RWPE1 (cell line): Measurements from ENCODE around the gene UBAP1.

ENCODE experiments used
- CTCF ChIA-PET: fragments of 350-600 bp; sonication (Branson Sonifier 250); formaldehyde crosslinking; extraction: SDS; loops from one replicate; lab custom pipeline; 2021; lab: Yijun Ruan, JAX
- POLR2A ChIA-PET: fragments of 400-600 bp; formaldehyde crosslinking; extraction: SDS; loops from one replicate; lab custom pipeline; 2020; ENCODE audit warnings: antibody characterized with exemption; ENCODE audit not compliant: low non-redundant PET; lab: Yijun Ruan, JAX
- DNase-seq: peaks from one replicate; pipeline ENCODE4 v3.0.0; 2012; ENCODE audit warnings: low spot score
- H3K27ac ChIP-seq: fragments of 450-650 bp; 2 replicates; pipeline ENCODE4 v1.5.1; 2017
- TF ChIP-seq, protein P1 (sequence below): fragments of 450-650 bp; conservative IDR thresholded peaks from 2 replicates; pipeline ENCODE4 v1.5.1; 2017; ENCODE audit warnings: low read depth, mild to moderate bottlenecking

Gene UBAP1

DNA sequence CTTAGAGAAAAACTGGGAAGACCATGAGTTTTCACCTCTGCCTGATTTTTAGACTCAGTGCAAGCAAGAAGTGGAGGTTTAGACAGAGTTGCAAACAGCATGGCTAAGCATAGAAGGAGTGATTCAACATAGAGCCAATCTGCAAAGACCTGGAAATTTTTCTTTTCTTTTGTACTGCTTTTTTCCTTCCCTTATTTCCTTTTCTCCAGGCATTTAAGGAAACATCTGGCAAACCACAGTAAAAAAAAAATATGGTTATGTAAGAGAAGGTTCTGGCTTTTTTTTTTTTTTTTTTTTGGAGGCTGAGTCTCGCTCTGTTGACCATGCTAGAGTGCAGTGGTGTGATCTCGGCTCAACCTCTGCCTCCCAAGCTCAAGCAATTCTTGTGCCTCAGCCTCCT is 35.7 kb upstream of the UBAP1 start:
- ChIA-PET POLR2A (interaction anchor here (0.6 kb wide), 1 partner anchor 37 kb away, joined by 3 read pairs; no protein-coding TSS in a partner anchor), CTCF (no interaction called here)
- no peak for DNase-seq
- TF ChIP-seq, protein P1, sequence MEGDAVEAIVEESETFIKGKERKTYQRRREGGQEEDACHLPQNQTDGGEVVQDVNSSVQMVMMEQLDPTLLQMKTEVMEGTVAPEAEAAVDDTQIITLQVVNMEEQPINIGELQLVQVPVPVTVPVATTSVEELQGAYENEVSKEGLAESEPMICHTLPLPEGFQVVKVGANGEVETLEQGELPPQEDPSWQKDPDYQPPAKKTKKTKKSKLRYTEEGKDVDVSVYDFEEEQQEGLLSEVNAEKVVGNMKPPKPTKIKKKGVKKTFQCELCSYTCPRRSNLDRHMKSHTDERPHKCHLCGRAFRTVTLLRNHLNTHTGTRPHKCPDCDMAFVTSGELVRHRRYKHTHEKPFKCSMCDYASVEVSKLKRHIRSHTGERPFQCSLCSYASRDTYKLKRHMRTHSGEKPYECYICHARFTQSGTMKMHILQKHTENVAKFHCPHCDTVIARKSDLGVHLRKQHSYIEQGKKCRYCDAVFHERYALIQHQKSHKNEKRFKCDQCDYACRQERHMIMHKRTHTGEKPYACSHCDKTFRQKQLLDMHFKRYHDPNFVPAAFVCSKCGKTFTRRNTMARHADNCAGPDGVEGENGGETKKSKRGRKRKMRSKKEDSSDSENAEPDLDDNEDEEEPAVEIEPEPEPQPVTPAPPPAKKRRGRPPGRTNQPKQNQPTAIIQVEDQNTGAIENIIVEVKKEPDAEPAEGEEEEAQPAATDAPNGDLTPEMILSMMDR, result no peak
- no peak overlapping the region for H3K27ac ChIP-seq

DNA sequence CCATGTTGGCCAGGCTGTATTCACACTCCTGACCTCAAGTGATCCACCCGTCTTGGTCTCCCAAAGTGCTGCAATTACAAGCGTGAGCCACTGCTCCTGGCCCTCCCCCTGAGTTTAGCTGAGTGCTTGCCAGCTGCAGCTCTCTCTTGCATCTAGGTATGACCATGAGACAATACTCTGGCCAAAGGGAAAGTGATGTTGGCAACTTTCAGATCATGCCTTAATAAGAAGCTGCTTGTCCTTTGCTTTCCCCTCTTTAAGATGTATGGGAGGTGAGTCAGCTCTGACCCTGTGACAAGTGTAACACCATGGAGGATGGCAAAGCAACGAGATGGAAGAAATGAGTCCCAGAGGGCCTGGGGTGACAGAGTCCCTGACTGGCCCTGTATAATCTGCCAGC is 33.7 kb upstream of the UBAP1 start:
- DNase-seq, result no peak
- ChIA-PET POLR2A (interaction anchor here (0.6 kb wide), 1 partner anchor 23 kb away, joined by 3 read pairs; no protein-coding TSS in a partner anchor), CTCF (interaction anchor here (0.6 kb wide), 1 partner anchor 11 kb away, joined by 8 read pairs; no protein-coding TSS in a partner anchor)
- no peak overlapping the region for H3K27ac ChIP-seq
- TF ChIP-seq, protein P1, result no peak

DNA sequence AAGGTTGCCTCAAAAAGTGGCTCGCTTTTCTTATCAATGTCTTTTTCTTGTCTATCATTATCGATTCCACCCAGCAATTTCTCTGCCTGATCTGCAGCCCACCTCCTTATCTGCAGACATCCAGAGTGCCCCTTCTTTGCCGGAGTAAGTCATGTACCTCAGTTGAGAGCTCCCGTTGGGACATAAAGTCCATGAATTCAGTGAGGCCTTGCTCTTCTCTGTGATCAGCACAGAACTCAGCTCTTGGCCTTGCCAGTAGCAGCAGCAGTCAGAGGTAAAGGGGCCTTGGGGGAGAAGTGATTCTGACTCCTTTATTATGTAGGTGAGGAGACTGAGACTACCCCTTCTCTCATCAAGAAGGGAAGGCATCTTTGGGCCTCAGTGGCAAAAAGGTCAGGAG is 27.4 kb upstream of the UBAP1 start:
- TF ChIP-seq, protein P1, result no peak
- no peak overlapping the region for H3K27ac ChIP-seq
- ChIA-PET CTCF (interaction anchor here (0.6 kb wide), 1 partner anchor 528 kb away, joined by 3 read pairs; no protein-coding TSS in a partner anchor), POLR2A (no interaction called here)
- no peak for DNase-seq

- ChIA-PET POLR2A (no interaction called here), CTCF (no interaction called here)
These were observed 24.8 kb upstream of the UBAP1 start for GRCh38 chr9:34154057-34154456.

DNA sequence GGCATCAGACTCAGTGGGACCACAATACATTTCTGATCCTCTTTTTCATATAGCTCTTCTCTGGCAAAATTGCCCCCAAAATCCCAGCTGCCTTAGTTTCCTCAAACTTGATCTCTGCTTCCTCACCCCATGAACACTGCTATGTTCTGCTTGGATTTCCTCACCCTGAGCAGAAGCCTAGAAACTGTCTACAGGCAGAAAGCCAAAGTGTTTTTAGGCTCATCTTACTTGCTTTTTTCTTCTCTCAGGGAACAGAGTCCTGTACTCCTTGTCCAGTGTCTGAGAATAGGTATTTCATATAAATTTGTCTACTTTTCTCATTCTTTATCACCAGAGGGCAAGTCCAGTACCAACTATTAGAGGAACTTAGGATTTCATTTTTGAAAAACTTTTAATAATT is 21.5 kb upstream of the UBAP1 start:
- ChIA-PET CTCF (interaction anchor here (0.6 kb wide), 1 partner anchor 25 kb away, joined by 5 read pairs; no protein-coding TSS in a partner anchor), POLR2A (interaction anchor here (0.5 kb wide), 1 partner anchor 15 kb away, joined by 3 read pairs; no protein-coding TSS in a partner anchor)
- no peak for DNase-seq
- TF ChIP-seq, protein P1, result no peak
- H3K27ac ChIP-seq, result no peak overlapping the region

More at GRCh38 chr9:34154057-34154456, 24.8 kb upstream of the UBAP1 start:
- TF ChIP-seq, protein P1, result no peak
- no peak overlapping the region for H3K27ac ChIP-seq
- no peak for DNase-seq

GRCh38 chr9:34157898-34158297 is 20.9 kb upstream of the UBAP1 start:
- CTCF ChIA-PET, result interaction anchor here (0.6 to 0.7 kb wide), 3 partner anchors 26 to 343 kb away, joined by 3 to 5 read pairs (median 4); no protein-coding TSS in a partner anchor
- POLR2A ChIA-PET, result no interaction called here
- H3K27ac ChIP-seq, result no peak overlapping the region
- DNase-seq, result no peak
- TF ChIP-seq, protein P1, result no peak
